ENCODE measurements around the gene CTBP2.

Gene CTBP2

GRCh38 chr10:125025341-125025740 is 135.0 kb downstream of the CTBP2 start:
- H3K4me3 ChIP-seq (ENCODE audit: low read depth, low read length) = no peak overlapping the region
- DNase-seq (ENCODE audit: low read depth) = no peak
- no peak for TF ChIP-seq CTCF (IDR thresholded peaks at IDR 0.05; ENCODE audit: low read depth, low read length, missing control alignments)

DNA sequence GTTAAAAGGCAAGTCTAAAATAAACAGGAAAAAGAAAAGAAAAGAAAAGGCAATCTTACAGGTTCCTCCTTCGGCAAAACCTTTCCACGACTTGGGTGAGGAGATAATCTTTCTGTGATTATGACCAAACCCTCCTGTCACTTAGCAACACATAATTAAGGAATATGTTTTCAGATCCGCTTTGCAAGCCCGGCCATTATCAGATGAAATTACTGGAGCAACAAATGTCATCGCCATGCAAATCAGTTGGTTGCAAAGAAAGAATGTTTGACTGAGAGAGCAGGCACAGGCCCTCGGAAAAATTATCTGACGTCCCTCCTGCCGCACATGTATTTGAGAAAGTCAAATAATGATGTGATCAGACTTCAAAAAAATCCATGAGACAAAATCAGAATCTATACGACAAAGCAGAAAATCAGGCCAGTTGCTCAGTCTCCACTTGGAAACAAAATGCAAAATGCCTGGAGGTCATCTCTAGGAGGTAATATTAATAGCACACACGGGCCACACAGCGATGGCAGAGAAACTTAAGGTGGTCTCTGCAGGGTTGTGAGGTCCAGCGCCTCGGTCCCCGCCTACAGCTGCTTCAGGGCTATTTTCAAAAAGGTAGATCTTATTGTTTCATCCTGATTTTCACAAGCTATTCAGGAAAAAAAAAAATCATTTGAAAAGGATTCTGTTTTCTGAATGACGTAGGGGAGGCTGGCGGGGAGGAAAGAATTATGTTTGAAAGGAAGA is 135.7 kb downstream of the CTBP2 start:
- no peak for TF ChIP-seq CTCF (IDR thresholded peaks at IDR 0.05; ENCODE audit: low read depth, low read length, missing control alignments)
- no peak for DNase-seq (ENCODE audit: low read depth)

GRCh38 chr10:125023862-125024496 is 136.4 kb downstream of the CTBP2 start:
- no peak for TF ChIP-seq CTCF (IDR thresholded peaks at IDR 0.05; ENCODE audit: low read depth, low read length, missing control alignments)
- no peak overlapping the region for H3K4me3 ChIP-seq (ENCODE audit: low read depth, low read length)
- DNase-seq (ENCODE audit: low read depth) = no peak

More for the DNA sequence above, 135.7 kb downstream of the CTBP2 start:
- H3K4me3 ChIP-seq (ENCODE audit: low read depth, low read length) = no peak overlapping the region

DNA sequence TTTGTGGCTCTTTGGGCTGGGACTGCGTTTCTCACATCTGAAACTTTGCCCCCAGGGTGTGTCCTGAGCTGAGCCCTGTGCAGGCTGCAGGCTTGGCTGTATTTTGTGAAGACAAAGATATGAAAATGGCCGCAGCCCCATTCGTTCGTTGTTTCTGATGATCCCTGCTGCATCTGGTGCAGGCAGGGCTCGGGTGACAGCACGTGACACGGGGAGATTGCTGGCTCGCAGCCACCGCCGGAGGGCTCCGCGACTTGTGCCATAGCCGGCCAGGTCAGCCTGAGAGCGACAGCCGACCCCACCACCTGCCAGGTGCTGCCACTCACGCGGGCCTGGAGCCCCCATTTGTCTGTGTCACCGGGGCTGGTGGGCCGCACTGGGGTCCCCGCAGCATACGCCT is 137.1 kb downstream of the CTBP2 start:
- TF ChIP-seq CTCF (IDR thresholded peaks at IDR 0.05; ENCODE audit: low read depth, low read length, missing control alignments) = no peak
- no peak overlapping the region for H3K4me3 ChIP-seq (ENCODE audit: low read depth, low read length)
- no peak for DNase-seq (ENCODE audit: low read depth)

DNA sequence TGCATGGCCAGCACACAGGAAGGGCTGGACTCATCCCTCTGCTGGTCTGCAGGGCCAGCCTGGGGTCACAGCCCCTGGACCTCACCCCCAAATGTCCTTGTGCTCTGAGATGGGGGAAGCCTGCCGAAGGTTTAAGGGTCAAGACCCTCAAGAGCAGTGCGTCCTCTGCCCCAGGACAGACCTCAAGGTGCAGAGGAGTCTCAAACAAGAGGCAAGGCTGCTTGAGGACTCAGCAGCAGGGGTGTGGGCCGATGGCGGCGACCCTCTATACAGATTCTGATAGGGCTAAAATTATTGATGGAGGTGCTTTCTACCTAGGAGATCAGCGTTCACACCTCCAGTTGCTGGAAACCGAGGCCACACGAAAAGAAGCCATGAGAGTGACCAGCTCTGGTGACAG is 137.7 kb downstream of the CTBP2 start:
- TF ChIP-seq CTCF (IDR thresholded peaks at IDR 0.05; ENCODE audit: low read depth, low read length, missing control alignments) = no peak
- H3K4me3 ChIP-seq (ENCODE audit: low read depth, low read length) = no peak overlapping the region
- no peak for DNase-seq (ENCODE audit: low read depth)

GRCh38 chr10:125021686-125022344 is 138.5 kb downstream of the CTBP2 start:
- H3K4me3 ChIP-seq (ENCODE audit: low read depth, low read length) = no peak overlapping the region
- no peak for DNase-seq (ENCODE audit: low read depth)
- no peak for TF ChIP-seq CTCF (IDR thresholded peaks at IDR 0.05; ENCODE audit: low read depth, low read length, missing control alignments)

Data from GM12864 (cell line).